ENCODE results near the gene KIAA1614. TPM values are rescaled to one million over a fixed set of nuclear protein-coding genes. Genes with fewer than 3 reads are reported as not detected.

Gene KIAA1614
- total RNA-seq, 4 donors from 2014 or later = 1.8 to 7.9 (median 5.5) TPM

- DNase-seq (ENCODE audit: low spot score in 2 of 2) = no peak
- TF ChIP-seq CTCF (IDR thresholded peaks at IDR 0.05) (peak in 1 of 2 donors; percentile 6), EP300 (IDR thresholded peaks at IDR 0.05) (no peak)
- no peaks in the 10 kb centered on the region for H3K27me3 ChIP-seq
- H3K36me3 ChIP-seq = peaks cover 12% of the 10 kb centered on the region
- no peak overlapping the region for H3K4me3 ChIP-seq
- 93% methylated on average over 8 of the region's 8 CpGs for WGBS
- H3K9me3 ChIP-seq = no peaks in the 10 kb centered on the region
- H3K4me1 ChIP-seq = peaks cover 13% of the 10 kb centered on the region
- no peak overlapping the region for H3K27ac ChIP-seq
Measured at GRCh38 chr1:180920702-180921101, 8.0 kb downstream of the KIAA1614 start.

GRCh38 chr1:180921386-180921785 lies 8.7 kb downstream of the KIAA1614 start:
- H3K27ac ChIP-seq = no peak overlapping the region
- TF ChIP-seq EP300 (IDR thresholded peaks at IDR 0.05) (no peak), CTCF (IDR thresholded peaks at IDR 0.05) (no peak), POLR2A (IDR thresholded peaks at IDR 0.05) (no peak), POLR2AphosphoS5 (IDR thresholded peaks at IDR 0.05) (no peak)
- no peaks in the 10 kb centered on the region for H3K9me3 ChIP-seq
- no peak overlapping the region for H3K4me3 ChIP-seq
- WGBS = 91% methylated on average over 6 of the region's 6 CpGs
- peaks cover 20% of the 10 kb centered on the region for H3K4me1 ChIP-seq
- no peaks in the 10 kb centered on the region for H3K27me3 ChIP-seq
- no peak for DNase-seq (ENCODE audit: low spot score in 2 of 2)
- peaks cover 12% of the 10 kb centered on the region for H3K36me3 ChIP-seq

GRCh38 chr1:180921891-180922630 lies 9.4 kb downstream of the KIAA1614 start:
- H3K27ac ChIP-seq = no peak overlapping the region
- H3K27me3 ChIP-seq = no peaks in the 10 kb centered on the region
- H3K36me3 ChIP-seq = peaks cover 12% of the 10 kb centered on the region
- 89% methylated on average over 16 of the region's 21 CpGs for WGBS
- TF ChIP-seq CTCF (IDR thresholded peaks at IDR 0.05) (no peak), POLR2AphosphoS5 (IDR thresholded peaks at IDR 0.05) (no peak), POLR2A (IDR thresholded peaks at IDR 0.05) (no peak), EP300 (IDR thresholded peaks at IDR 0.05) (no peak)
- H3K4me3 ChIP-seq = no peak overlapping the region
- DNase-seq (ENCODE audit: low spot score in 2 of 2) = no peak
- no peaks in the 10 kb centered on the region for H3K9me3 ChIP-seq
- peaks cover 26% of the 10 kb centered on the region for H3K4me1 ChIP-seq

- Histone ChIP-seq H3K4me1 (peaks cover 31% of the 10 kb centered on the region), H3K27me3 (no peaks in the 10 kb centered on the region), H3K9me3 (no peaks in the 10 kb centered on the region), H3K4me3 (no peak overlapping the region), H3K36me3 (peaks cover 12% of the 10 kb centered on the region), H3K27ac (no peak overlapping the region)
- no peak for DNase-seq (ENCODE audit: low spot score in 2 of 2)
- TF ChIP-seq POLR2AphosphoS5 (IDR thresholded peaks at IDR 0.05) (no peak), EP300 (IDR thresholded peaks at IDR 0.05) (no peak), POLR2A (IDR thresholded peaks at IDR 0.05) (no peak), CTCF (IDR thresholded peaks at IDR 0.05) (no peak)
- 88% methylated on average over 8 of the region's 8 CpGs for WGBS
Measured at GRCh38 chr1:180922631-180923015, 9.9 kb downstream of the KIAA1614 start.

- Histone ChIP-seq H3K27ac (no peak overlapping the region), H3K9me3 (no peaks in the 10 kb centered on the region), H3K36me3 (peaks cover 7% of the 10 kb centered on the region), H3K4me3 (no peak overlapping the region), H3K27me3 (no peaks in the 10 kb centered on the region), H3K4me1 (peaks cover 31% of the 10 kb centered on the region)
- 50% methylated on average over 13 of the region's 13 CpGs for WGBS
- no peak for TF ChIP-seq EP300 (IDR thresholded peaks at IDR 0.05)
- no peak for TF ChIP-seq CTCF (IDR thresholded peaks at IDR 0.05)
- no peak for TF ChIP-seq POLR2AphosphoS5 (IDR thresholded peaks at IDR 0.05)
- no peak for TF ChIP-seq POLR2A (IDR thresholded peaks at IDR 0.05)
- no peak for DNase-seq (ENCODE audit: low spot score in 2 of 2)
Measured at GRCh38 chr1:180923021-180923841, 10.5 kb downstream of the KIAA1614 start.
